ENCODE measurements around the gene CREBBP. TPM values are rescaled to one million over a fixed set of nuclear protein-coding genes. Genes with fewer than 3 reads are reported as not detected.
"Not testable (repeated sequence)": the region's sequence is repeated elsewhere in the genome, so short reads cannot be mapped to it uniquely, and the experiment has no call there.

CREBBP gene
- total RNA-seq, 3 donors from 2014 or later = 57.9 to 107 (median 81.6) TPM

DNA sequence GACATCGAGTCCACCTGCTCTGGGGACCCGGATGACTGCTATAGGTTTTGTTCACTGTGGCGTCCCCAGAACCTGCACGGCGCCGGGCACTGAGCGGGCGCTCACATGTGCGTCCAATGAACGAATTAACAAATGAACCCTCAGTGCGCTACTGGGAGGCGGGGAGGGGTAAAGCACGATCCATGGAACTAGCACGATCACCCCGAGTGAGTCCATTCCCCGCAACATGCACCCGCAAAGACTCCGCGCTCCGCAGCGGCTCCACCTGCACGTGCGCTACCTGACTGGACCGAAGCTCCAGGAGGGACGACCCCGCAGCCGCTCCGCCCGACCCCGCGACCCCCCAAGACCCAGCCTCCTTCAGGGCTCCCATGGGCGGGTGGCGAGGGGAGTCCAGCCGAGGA is 163.7 kb downstream of the CREBBP start:
- DNase-seq (peak in 1 of 3 donors; percentile 38), ATAC-seq (peak; percentile 63)
- Histone ChIP-seq H3K36me3 (ENCODE audit: low read depth) (no peaks in the 10 kb centered on the region), H3K4me3 (peak overlapping the region; percentile 54), H3K4me1 (ENCODE audit: low read depth) (peaks cover 9% of the 10 kb centered on the region), H3K9me3 (no peaks in the 10 kb centered on the region)
- intact Hi-C loops (cut with DNase I, micrococcal nuclease) = no loop called here
- TF ChIP-seq, protein P1, sequence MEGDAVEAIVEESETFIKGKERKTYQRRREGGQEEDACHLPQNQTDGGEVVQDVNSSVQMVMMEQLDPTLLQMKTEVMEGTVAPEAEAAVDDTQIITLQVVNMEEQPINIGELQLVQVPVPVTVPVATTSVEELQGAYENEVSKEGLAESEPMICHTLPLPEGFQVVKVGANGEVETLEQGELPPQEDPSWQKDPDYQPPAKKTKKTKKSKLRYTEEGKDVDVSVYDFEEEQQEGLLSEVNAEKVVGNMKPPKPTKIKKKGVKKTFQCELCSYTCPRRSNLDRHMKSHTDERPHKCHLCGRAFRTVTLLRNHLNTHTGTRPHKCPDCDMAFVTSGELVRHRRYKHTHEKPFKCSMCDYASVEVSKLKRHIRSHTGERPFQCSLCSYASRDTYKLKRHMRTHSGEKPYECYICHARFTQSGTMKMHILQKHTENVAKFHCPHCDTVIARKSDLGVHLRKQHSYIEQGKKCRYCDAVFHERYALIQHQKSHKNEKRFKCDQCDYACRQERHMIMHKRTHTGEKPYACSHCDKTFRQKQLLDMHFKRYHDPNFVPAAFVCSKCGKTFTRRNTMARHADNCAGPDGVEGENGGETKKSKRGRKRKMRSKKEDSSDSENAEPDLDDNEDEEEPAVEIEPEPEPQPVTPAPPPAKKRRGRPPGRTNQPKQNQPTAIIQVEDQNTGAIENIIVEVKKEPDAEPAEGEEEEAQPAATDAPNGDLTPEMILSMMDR (IDR thresholded peaks at IDR 0.05) = no peak

DNA sequence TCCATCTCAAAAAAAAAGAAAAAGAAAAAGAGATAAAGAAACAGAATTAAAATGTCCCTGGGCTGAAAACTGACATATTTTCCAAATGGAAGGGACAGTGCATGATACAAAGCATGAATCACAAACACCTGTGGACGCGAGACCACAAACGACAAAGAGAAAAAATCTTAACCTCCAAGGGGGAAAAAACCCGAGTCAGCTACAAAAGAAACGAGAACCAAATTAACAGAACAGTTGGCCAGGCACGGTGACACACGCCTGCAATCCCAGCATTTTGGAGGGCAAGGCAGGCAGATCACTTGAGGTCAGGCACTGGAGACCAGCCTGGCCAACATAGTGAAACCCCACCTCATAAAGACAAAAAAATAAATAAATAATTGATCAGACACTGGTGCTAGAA is 165.1 kb downstream of the CREBBP start:
- intact Hi-C loops (cut with DNase I, micrococcal nuclease) = no loop called here
- H3K4me1 ChIP-seq (ENCODE audit: low read depth) = peaks cover 9% of the 10 kb centered on the region
- DNase-seq (no peak), ATAC-seq (no peak)
- TF ChIP-seq, protein P1 (IDR thresholded peaks at IDR 0.05) = no peak
- no peak overlapping the region for H3K4me3 ChIP-seq
- H3K36me3 ChIP-seq (ENCODE audit: low read depth) = no peaks in the 10 kb centered on the region
- no peaks in the 10 kb centered on the region for H3K9me3 ChIP-seq

DNA sequence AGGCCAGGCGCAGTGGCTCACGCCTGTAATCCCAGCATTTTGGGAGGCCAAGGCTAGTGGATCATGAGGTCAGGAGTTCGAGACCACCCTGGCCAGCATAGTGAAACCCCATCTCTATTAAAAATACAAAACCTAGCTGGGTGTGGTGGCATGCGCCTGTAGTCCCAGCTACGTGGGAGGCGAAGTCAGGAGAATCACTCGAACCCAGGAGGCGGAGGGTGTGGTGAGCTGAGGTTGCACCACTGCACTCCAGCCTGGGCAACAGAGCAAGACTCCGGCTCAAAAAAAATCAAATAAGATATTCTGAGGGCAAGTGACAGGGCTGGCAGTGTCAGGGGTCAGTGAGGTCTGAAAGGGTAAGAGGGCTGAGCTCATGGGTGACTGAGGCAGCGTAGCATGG is 166.1 kb downstream of the CREBBP start:
- intact Hi-C loops (cut with DNase I, micrococcal nuclease); H3K36me3 ChIP-seq (ENCODE audit: low read depth); H3K4me3 ChIP-seq; DNase-seq; H3K9me3 ChIP-seq; H3K4me1 ChIP-seq (ENCODE audit: low read depth); ATAC-seq: not testable (repeated sequence)

DNA sequence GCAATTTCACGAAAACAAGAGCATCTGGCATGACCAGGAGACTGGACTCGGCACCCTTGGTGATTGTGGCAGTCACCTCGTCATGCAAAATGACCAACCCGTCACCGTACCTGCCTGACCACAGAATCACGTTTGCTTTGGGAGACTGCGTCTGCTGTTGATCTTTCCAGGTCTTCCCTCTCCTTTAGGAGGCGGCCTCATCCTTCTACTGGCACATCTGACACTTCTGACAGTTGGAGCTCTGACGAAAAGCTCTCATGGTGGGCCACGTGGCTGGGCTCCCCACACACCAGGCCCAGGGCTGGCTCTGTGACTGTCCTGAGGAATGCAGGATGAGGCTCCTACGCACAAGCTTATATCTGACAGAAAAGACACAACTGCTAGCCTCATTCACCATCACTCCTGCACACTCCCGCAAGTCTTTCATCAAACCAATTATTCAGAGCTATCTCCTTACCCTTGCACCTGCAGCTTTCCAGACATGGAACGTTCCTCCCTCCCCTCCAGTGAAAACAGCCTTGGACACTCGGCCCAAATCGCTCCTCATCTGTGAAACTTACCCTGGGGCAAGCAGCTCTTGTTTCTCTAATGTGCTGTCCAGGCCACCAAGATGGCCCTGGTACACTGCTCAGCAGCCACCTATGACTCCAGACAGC is 166.8 kb downstream of the CREBBP start:
- H3K4me3 ChIP-seq = no peak overlapping the region

DNA sequence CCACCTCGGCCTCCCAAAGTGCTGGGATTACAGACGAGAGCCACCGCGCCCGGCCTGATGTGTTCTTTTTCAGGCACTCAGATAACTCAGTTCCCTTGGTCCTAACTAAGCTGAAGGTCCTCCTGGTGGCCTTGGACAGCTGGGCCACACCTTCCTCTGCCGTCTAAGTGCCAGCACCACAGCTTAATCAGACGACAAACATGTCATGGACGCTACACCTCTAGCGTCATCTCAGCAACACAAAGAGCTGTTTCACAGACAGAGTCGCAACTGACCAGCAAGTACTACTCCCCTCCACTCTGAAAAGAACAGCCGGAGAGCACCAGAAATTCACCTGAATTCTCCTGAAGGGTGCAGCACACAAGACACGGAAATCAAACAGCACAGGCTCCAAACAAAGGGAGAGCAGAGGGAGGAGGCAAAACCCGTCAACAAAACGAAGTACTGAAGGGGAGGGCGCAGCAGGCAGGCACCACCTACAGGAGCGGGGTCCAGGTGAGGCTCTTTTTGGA is 167.6 kb downstream of the CREBBP start:
- TF ChIP-seq, protein P1 (IDR thresholded peaks at IDR 0.05) = no peak
- intact Hi-C loops (cut with DNase I, micrococcal nuclease) = no loop called here
- ATAC-seq (no peak), DNase-seq (peak in 1 of 3 donors; percentile 0)
- Histone ChIP-seq H3K4me1 (ENCODE audit: low read depth) (peaks cover 6% of the 10 kb centered on the region), H3K4me3 (no peak overlapping the region), H3K36me3 (ENCODE audit: low read depth) (no peaks in the 10 kb centered on the region), H3K9me3 (no peaks in the 10 kb centered on the region)

More for the DNA sequence above, 166.8 kb downstream of the CREBBP start:
- Histone ChIP-seq H3K4me1 (ENCODE audit: low read depth) (peaks cover 9% of the 10 kb centered on the region), H3K9me3 (no peaks in the 10 kb centered on the region), H3K36me3 (ENCODE audit: low read depth) (no peaks in the 10 kb centered on the region)
- DNase-seq (no peak), ATAC-seq (no peak)
- TF ChIP-seq, protein P1 (IDR thresholded peaks at IDR 0.05) = no peak
- intact Hi-C loops (cut with DNase I, micrococcal nuclease) = no loop called here

DNA sequence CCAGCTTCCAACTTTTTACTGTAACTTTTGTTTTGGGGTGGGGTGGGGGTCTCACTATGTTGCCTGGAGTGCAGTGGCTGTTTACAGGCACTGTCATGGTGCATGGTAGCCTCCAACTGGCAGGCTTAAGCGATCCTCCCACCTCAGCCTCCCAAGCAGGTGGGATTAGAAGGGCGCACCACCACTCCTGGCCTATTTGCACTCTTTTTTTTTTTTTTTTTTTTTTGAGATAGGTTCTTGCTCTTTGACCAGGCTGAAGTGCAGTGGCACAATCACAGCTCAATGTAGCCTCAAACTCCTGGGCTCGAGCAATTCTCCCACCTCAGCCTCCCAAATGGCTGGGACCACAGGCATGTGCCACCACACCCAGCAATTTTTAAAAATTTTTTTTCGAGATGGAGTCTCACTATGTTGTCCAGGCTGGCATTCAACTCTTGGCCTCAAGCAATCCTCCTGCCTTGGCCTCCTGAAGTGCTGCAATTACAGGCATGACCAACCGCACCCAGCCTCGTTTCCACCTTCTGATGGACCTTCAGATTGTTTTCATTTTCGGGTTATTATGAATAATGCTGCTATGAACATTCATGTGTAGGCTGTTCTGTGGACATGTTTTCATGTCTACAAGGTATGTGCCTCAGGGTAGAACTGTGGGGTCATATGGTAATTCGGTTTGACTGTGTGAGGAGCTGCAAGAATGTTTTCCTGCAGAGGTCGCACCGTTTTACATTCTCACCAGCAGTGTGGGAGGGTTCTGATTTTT is 174.1 kb downstream of the CREBBP start:
- no peak for ATAC-seq
- no peak overlapping the region for H3K4me3 ChIP-seq
- H3K9me3 ChIP-seq = no peaks in the 10 kb centered on the region
- TF ChIP-seq, protein P1 (IDR thresholded peaks at IDR 0.05) = no peak
- intact Hi-C loops (cut with DNase I, micrococcal nuclease) = no loop called here
- no peaks in the 10 kb centered on the region for H3K36me3 ChIP-seq (ENCODE audit: low read depth)
- no peak for DNase-seq
- H3K4me1 ChIP-seq (ENCODE audit: low read depth) = no peaks in the 10 kb centered on the region
